ENCODE results near the gene TGM5.
"Not testable (repeated sequence)": the region's sequence is repeated elsewhere in the genome, so short reads cannot be mapped to it uniquely, and the experiment has no call there.

TGM5 gene

DNA sequence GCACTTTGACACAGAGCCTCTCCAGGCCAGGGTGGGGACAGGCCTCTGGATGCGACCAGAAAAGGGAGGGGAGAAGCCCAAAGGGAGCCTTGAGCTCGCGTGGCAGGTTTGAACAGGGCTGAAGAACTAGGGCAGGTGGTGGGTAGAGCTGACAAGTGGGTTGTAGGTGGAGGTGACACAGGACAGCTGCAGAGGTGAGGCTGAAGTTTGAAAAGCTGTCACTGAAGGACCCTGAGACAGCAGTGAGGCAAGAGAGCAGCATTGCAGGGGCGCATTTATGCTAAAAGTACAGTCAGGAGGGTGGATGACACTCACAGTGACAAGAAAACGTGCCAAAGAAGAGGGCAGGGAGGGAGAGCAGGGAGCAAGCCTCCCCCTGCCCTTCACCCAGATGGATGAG is 24.1 kb downstream of the TGM5 start:
- DNase-seq = no peak

DNA sequence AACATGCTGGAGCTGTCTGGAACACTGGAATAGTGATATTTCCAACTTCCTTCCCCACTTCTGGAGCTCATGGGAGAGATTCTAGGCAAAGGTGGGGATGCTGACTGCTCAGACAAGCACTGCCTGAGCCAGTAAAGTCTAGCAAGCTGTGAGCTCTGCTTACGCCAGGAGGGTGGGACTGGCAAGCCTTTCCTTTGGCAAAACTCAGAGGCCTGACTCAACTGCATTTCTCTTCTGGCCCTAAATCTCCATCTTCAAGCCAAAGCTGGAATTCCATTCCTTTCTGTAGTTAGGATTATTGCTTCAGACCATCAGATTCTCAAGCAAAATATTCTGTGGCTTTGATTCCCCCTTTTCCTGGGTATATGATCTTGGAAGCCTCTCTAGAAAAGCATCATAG is 25.6 kb downstream of the TGM5 start:
- peak; percentile 11 for DNase-seq

DNA sequence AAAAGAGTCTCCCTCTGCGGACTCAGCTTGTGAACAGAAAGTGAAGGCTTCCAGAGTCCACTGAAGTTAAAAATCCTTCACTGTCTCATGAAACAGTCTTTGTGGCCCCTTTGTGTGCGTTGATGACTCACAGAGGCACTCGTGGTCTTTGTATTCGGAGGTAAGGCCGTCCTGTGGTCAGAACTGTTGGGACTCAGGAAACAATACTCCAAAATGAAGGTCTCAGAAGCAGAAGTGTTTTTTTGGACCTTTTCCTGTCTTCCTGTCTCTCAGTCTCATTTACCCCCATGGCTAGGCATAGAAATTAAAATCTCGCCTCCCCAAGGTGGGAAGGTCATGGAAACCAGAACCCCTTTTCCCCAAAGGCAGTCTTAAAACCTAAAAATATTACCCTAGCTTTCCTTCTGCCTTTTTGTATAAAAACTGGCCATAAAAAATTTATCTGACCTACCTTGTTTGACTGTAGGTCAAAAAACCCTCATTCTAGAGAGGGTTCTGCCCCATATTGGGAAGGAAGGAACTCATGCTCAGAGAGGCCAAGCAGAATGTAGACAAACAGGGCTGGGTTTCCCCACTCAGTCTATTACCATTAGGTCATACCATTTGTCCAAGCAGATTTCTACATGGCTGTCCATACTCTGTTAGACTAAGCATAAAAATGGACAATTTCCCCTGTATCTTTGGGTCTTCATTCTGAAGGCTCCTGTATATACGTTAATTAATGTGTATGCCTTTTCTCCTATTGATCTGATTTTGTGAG is 26.8 kb downstream of the TGM5 start:
- no peak for DNase-seq

DNA sequence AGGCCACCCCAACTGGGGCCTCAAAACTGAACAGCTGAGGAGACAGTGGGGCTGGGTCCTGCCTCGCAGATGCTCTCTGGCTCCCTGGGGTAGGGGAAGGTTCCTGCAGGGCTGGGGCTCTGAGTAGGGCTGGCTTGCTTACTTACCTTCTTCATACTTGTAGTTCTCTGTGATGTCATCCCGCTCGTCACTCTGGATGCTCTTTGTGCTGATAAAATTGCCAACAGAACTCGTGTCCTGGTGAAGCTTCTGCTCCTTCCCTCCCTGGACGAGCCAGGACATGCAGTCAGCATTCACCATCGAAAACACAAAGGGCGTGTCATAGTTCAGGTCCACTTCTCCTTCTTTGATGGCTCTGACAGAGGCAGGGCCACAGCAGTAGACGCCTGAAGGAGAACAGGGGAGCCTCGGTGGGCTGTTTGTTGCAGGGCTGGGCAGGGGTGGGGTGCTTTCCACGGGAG is 28.0 kb downstream of the TGM5 start:
- no peak for DNase-seq

DNA sequence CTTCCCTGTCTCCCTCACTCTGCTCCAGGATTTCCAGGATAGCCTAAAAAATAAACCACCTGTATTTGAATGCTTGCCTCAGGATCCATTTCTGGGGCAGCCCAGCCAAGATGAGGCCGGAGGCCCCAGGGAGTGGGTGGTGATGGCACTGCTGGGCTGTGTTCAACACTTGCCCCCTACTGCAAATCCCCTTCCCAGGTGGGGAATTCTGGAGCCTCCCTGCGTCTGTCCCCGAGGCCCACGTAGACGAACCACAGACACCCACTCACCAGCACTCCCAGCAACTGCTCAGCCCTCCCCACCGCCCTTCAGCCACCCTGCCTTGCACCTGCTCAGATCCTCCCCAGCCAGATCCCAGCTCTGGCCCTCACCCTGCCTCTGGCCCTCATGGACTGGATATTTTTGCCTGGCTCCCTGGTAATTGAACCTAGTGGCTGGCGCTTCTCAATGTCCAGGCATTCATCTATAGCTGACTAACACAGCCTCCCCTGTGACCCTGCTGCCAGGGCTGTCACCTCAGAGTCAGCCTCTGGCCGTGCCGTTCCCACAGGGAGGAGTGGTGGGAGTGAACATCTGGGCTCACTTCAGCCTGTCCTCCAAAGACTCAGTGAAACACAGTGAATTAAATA is 28.8 kb downstream of the TGM5 start:
- DNase-seq = no peak

DNA sequence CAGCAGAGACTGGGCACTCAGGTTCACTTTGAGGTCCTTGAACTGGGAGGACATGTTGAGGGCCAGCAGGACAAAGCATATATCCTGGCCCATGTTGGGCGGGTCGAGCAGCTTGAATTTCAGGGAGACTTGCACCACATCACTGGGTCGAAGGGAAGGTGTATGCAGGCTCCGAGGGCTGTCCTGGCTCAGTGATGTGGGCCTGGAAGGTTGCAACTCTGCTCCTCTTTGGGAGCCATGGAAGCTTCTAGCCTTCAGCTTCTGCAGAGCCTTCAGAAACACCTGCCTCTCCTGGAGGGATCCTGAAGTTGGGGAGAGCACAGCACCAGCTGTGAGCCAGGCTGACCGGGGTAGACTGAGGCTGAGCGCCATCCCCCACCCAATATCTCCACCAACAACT is 31.2 kb downstream of the TGM5 start:
- DNase-seq = no peak

DNA sequence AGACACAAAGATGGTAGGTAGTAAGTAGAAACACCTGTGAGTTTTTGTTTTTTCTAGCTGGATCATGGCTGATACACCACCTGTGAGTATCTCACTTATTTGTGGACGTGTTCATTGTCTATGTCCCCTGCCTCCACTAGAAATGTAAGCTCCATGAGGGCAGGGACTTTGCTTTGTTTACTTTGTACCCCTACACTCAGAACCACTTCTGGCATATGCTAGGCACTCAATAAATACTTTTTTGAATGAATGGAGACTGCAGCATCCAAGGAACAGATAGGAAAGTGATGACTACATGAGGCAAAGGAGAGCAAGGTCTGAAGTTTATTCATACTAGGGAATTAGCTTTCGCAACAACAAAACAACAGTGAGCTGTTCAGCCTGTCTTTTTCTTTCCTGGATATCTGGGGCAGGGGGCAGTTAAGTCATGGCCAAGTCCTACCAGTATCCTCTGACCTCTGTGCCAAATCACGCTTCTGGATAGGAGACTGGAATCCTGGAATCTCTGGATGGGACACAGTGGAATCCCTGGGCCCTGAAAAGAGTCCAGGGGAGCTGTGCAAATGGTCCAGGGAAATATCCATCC is 34.3 kb downstream of the TGM5 start:
- no peak for DNase-seq

DNA sequence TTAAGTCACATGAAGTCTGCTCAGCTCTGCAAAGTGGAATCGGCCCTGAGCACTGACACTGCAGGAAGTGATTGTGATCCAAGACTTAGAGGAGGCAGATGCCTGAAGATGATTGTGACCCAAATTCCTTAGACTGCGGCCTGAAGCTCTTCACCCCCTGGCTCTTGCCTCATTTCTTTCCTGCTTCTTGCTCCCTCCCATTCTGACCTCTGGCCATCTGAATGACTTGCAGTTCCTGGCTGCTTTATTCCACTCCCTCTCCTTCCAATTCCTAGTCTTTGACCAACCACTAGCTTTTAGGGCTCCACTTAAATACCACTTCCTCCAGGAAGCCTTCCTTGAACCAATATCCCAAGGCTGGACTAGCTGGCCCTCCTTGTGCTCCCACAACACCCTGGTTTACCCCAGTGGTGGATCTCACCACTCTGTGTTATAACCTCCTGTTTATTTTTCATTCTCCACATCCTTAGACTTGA is 36.0 kb downstream of the TGM5 start:
- no peak for DNase-seq

DNA sequence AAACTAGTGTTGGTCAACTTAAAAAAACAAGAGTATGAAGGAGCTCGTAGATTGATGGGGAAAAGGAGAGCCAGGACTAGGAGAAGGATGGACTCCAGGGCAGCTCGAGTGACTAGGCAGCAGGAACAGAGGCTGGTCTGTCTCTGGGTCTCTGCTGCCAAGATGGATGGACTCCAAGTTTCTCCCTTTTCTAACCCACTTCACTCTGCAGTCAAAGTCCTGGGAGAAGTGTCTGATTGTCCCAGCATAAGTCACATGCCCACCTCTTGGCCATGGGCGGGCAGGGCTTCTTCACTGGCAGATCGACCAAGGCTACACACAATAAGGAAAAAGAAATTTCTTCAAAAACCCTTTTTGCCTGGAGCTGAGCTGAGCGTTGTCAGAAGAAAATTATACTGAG is 36.8 kb downstream of the TGM5 start:
- DNase-seq = no peak

DNA sequence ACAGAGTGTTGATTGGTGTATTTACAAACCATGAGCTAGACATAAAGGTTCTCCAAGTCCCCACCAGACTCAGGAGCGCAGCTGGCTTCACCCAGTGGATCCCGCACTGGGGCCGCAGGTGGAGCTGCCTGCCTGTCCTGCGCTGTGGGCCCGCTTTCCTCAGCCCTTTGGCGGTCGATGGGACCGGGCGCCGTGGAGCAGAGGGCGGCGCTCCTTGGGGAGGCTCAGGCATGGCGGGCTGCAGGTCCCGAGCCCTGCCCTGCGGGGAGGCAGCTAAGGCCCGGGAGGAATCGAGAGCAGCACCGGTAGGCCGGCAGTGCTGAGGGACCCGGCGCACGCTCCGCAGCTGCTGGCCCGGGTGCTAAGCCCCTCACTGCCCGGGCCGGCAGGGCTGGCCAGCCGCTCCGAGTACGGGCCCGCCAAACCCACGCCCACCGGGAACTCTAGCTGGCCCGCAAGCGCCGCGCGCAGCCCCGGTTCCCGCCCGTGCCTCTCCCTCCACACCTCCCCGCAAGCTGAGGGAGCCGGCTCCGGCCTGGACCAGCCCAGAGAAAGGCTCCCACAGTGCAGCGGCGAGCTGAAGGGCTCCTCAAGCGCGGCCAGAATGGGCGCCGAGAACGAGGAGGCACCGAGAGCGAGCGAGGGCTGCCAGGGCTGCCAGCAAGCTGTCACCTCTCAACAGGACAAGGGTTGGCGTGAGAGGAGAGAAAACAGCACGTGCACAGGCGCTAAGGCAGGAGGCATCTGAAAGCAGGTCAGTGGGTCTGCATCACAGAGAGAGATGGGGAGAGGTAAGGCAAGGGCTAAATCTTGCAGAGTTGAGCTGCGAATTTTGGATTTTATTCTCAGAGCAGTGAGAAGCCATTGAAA is 40.1 kb downstream of the TGM5 start:
- DNase-seq = no peak

DNA sequence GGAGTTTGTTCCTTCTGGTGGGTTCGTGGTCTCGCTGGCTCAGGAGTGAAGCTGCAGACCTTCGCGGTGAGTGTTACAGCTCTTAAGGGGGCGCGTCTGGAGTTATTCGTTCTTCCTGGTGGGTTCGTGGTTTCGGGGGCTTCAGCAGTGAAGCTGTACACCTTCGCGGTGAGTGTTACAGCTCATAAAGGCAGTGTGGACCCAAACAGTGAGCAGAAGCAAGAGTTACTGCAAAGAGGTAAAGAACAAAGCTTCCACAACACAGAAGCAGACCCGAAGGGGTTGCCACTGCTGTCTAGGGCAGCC is 40.8 kb downstream of the TGM5 start:
- DNase-seq = not testable (repeated sequence)

DNA sequence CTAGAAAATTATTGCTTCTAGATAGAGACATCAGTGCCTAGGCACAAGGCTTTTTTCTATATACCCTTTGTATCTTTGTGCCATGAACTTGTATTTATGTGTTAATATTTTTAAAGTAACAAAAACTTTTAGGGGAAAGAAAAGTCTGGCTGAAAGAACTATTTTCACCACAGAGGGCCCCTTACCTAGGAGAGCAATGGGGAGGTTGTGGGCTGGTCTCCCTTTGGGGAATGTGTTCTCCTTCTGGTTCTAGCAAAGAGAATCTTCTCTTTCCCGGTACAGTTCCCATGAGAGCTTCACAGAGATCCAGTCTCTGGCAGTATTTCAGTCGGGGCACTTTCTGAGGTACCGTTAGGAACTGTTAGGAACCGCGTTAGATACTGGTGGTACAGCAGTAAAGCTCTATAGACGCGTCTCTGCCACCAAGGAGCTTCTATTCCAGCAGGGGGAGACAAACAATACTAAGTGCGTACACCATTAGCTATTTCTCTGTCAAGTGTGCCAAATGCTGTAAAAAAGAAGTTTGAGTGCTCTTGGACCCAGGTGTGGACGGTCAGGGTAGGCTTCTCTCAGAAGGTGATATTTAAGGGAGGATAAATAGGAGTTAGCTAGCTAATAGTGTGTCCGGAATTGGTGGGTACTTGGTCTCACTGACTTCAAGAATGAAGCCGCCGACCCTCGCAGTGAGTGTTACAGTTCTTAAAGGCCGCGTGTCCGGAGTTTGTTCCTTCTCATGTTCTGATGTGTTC is 41.4 kb downstream of the TGM5 start:
- peak; percentile 77 for DNase-seq

DNA sequence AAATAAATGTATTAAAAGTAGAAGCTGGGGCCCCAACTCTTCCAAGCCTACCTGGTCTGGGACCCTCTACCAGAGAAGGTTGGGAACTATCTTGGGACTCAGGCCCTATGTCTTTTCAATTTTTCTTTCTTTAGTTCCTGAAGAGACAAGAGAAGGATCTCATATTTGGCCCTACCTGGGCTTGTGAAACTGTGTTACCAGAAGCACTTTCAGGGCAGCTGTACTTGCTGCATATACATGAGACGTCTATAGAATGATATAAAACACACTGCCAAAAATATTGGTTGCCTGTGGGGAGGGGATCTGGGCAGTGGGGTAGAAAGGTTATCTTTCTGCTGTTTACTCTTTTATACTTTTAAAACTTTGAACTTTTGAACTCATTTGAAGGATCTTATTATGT is 45.3 kb downstream of the TGM5 start:
- no peak for DNase-seq

DNA sequence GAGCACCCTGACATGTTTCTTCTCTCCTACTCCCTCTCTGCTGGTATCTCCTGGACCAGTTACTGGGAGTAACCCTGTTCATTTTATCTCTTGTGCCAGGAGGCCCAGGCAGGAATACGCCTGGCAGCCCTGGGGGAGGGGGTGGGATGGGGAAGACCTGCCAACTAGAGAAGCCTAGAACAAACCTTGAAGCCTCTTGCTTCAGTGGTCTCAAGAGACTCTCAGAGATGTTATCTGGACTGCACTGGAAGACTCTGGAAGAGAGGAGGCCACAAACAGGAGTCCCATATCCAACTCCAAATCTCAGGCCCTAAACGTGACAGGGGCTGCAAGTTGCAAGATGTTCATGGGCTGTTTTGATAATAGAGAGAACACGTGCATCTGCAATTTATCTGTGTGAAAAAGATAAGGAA is 45.7 kb downstream of the TGM5 start, which contains the start of gene EPB42:
TSS of gene EPB42 (minus strand) at position 28 of the 413 bp plus-strand sequence. CDS start 193 bp downstream, outside the sequence.
- DNase-seq = no peak

DNA sequence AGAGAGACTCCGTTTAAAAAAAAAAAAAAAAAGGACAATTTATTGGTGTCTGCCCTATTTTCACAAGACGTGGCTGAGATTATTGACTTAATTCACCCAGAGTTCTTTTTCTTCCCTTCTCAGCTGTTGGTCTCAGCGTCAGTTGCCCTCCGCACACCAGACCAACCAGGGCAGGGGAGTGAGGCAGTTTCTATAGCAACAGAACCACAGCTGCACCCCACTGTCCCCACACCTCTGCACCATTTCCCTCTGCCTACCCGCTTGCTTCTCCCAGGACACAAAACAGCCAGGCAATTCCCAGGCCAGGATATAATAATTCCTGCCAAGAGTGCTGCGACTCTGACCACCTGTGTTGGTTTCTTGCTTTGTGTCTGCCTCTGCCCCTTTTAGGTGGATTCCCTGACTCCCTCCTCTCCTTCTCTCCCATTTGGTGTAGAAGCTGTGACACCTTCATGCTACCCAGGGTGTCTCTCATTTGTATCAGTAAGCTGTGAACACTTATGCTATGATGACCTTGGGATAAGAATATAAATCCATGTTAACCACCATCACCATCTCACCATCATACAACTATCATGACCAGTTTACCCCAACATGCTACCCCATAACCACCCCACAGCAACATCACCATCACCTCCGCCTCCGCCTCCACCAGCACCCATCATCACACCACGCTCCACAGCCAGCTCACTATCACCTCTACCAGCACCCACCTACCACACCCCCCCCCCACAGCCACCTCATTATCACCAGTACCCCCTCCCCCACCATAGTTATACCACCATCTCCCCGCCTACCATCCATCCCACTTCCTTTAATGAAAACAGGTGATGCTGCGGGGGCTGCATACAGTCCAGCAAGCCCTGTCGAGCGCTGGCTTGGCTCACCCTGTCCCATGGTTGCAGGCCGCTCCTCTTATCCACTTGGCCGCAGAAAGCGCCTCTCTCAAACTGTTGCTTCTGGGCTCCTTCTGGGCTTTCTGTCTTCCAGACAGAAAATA is 46.5 kb downstream of the TGM5 start:
- DNase-seq = no peak

DNA sequence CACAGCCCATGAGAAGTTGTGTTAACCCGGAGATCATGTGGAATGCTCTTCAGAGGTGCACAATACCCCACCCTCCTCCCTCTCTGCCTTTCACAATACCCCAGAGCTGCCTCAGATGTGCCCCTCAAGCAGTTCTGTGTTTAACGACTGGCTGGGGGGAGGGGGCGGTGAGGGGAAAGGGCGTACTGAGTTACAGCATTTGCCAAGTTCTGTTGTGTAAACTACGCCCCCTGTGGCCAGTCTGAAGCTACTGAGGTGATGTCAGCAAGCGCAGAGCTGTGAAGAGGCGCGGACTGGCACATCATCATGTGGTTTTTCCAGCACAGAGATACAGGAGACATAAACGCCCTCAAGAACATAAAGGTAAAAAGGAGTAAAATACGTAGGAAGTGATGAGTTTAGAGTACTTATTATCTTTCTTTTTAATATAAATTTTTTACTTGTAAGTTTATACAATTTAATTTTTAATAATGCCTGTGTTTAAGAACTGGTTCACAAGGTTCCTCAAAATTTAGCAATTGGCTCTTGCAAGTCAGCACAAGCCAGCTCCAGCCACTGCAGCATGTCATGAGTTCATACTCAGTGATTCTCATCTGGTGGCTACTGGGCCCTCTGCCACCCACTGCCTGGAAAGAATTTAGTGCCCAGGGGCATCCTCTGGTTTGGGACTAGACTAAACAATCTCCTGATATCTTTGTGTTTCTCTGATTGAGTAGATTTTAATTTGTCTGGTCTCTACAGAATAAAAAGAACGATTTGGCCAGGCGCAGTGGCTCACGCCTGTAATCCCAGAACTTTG is 47.6 kb downstream of the TGM5 start:
- DNase-seq = peak; percentile 43

DNA sequence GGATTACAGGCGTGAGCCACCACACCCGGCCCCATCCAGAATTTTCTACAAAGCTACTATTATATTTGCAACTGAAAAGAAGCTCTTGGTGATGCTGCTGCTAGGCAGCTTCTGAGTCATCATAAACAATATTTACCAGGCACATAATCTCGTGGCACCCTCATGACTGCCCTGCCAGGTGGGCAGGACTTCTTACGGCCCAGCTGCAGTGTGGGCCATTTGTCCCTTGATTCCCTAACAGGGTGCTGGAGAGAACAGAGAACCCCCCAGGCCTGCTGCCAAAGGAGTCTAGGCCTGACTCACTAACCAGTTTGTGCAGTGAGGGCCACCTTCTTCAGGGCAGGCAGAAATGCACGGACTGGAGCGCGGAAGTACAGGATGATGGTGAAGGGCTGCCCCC is 50.8 kb downstream of the TGM5 start:
- DNase-seq = no peak

DNA sequence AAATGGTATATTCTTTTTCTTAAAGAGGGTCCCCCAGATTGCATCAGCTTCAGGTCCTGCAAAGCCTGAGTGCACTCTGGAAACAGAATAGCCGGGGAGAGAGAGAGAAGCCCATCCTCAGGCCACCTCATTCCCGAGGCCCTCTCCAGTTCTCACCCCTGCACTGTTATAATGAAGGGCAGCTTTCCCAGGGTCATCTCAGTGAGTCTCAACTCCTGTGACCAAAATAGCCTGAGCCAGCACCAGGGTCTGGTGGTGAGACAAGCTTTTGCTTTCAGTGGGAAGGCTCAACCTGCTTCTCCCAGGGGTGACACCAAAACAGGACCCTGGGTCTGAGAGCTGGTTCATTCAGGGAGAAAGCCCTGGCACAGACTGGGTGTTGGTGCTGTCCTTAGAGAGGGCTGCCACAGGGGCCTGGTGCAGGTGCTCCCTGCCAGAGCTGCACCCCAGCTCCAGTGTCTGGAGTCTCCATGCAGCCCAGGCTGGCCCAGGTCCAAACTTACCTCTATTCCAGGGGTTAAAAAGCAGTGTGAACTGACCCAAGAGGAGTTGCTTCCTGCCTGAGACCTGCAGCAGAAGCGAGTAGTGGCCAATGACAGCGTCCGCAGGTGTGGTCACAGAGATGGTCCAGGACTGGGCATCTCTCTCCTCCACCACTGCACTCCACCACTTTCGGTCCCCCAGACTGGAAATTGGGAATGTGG is 52.0 kb downstream of the TGM5 start:
- no peak for DNase-seq

DNA sequence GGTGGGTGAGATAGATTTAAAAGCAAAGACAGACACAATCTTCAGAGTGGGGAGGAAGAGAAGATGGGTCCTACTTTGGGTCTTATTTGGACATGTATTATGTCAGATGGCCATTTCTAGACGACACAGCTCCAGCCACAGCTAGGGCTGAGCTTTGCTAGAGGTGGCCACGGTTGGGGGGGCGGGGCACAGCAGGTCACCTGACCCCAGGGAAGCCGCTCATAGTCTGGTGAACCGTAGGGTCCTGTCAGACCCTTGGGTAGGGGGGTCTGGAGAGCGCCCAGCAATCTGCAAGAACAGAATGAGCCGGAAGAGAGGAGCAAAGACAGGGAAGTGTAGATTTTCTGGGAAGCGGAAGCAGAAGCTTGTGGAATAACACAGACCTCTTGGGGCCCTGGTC is 52.6 kb downstream of the TGM5 start:
- no peak for DNase-seq

DNA sequence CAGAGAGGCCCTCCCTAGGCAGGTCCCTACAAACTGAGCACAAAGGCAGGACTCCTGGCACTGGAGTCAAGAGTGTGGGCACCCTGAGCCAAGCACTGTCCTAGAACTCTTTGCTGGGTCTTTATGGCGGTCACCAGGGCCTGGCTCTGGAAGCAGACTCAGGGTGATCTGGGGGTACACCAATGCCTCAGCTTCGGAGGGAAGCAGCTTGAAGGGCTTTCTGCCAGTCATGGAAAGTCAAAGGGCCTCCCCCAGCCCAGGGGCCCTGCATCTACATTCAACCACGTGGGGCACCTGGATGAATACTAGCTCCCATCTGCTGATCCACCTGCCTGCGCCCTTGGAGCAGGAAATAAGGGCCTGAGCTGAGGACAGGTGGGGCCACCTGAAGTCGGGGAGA is 53.3 kb downstream of the TGM5 start:
- no peak for DNase-seq

Data from eye (tissue), 1 donor.